HG02981 (cell line): ENCODE results near the gene HDAC9.

ENCODE experiments used
- ATAC-seq: cut with Tn5 transposase; IDR thresholded peaks from one replicate; pipeline ENCODE4 v1.9.1; 2021; ENCODE audit warnings: mild to moderate bottlenecking, moderate library complexity; ENCODE audit not compliant: unreplicated experiment

The HDAC9 gene

GRCh38 chr7:18873734-18874336 is 378.3 kb downstream of the HDAC9 start:
- ATAC-seq = no peak

- no peak for ATAC-seq
These were observed 379.3 kb downstream of the HDAC9 start for GRCh38 chr7:18874880-18875279.

GRCh38 chr7:18877874-18878273 is 382.3 kb downstream of the HDAC9 start:
- no peak for ATAC-seq

- ATAC-seq = no peak
These were observed 391.3 kb downstream of the HDAC9 start for GRCh38 chr7:18886832-18887231.

- ATAC-seq = no peak
These were observed 393.9 kb downstream of the HDAC9 start for GRCh38 chr7:18889436-18889835.

- no peak for ATAC-seq
These were observed 394.6 kb downstream of the HDAC9 start for GRCh38 chr7:18890134-18890533.

- ATAC-seq = no peak
These were observed 395.5 kb downstream of the HDAC9 start for GRCh38 chr7:18890885-18891621.

- no peak for ATAC-seq
These were observed 397.6 kb downstream of the HDAC9 start for GRCh38 chr7:18893156-18893555.

GRCh38 chr7:18894155-18894554 is 398.6 kb downstream of the HDAC9 start:
- ATAC-seq = no peak

GRCh38 chr7:18895456-18895855 is 399.9 kb downstream of the HDAC9 start:
- no peak for ATAC-seq

- no peak for ATAC-seq
These were observed 400.9 kb downstream of the HDAC9 start for GRCh38 chr7:18896343-18896975.

GRCh38 chr7:18900236-18900635 is 404.7 kb downstream of the HDAC9 start:
- no peak for ATAC-seq

- ATAC-seq = no peak
These were observed 405.3 kb downstream of the HDAC9 start for GRCh38 chr7:18900803-18901202.

GRCh38 chr7:18901351-18901750 is 405.8 kb downstream of the HDAC9 start:
- no peak for ATAC-seq

GRCh38 chr7:18901982-18902421 is 406.5 kb downstream of the HDAC9 start:
- no peak for ATAC-seq

- no peak for ATAC-seq
These were observed 407.3 kb downstream of the HDAC9 start for GRCh38 chr7:18902892-18903291.

- no peak for ATAC-seq
These were observed 408.1 kb downstream of the HDAC9 start for GRCh38 chr7:18903695-18904094.

- no peak for ATAC-seq
These were observed 409.9 kb downstream of the HDAC9 start for GRCh38 chr7:18905316-18905943.

GRCh38 chr7:18906901-18907300 is 411.4 kb downstream of the HDAC9 start:
- ATAC-seq = no peak

- ATAC-seq = no peak
These were observed 417.6 kb downstream of the HDAC9 start for GRCh38 chr7:18913106-18913505.

- no peak for ATAC-seq
These were observed 421.3 kb downstream of the HDAC9 start for GRCh38 chr7:18916826-18917225.

GRCh38 chr7:18927134-18927533 is 431.6 kb downstream of the HDAC9 start:
- ATAC-seq = no peak
